ENCODE data around the gene PRDM16. TPM values are rescaled to one million over a fixed set of nuclear protein-coding genes. Genes with fewer than 3 reads are reported as not detected.

The PRDM16 gene
- polyA plus RNA-seq, 1 of the 3 experiments (the other 2 are of a cell fraction), result not detected

DNA sequence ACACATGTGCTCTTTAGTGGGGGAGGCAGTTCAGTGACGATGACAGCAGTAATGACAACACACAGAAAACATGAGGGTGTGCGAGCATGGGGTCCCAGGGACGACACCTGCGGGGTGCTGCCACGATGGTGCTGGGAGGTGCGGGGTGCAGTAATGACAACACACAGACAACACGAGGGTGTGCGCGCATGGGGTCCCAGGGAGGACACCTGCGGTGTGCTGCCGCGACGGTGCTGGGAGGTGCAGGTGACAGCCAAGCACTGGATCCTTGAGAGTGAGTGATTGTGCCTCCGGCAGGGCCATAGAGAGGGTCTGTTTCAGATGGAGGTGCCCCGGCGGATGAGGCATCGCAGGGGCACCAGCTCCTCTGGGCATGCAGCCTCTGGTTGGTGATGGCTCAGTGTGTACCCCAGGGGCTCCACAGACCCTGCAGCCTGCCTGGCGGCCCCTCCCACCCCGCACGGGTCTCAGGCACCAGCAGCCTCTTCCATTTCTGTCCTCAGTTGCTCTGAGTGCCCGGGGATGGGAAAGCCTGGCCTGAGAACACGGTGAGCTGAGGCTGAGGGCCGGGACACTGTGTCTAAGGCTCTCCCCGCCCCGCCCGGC is 193.8 kb downstream of the PRDM16 start (continued):
- TF ChIP-seq, protein P1, sequence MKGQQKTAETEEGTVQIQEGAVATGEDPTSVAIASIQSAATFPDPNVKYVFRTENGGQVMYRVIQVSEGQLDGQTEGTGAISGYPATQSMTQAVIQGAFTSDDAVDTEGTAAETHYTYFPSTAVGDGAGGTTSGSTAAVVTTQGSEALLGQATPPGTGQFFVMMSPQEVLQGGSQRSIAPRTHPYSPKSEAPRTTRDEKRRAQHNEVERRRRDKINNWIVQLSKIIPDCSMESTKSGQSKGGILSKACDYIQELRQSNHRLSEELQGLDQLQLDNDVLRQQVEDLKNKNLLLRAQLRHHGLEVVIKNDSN (IDR thresholded peaks at IDR 0.05; ENCODE audit: borderline replicate concordance, low read depth), result no peak
- TF ChIP-seq SMC3 (IDR thresholded peaks at IDR 0.05; ENCODE audit: low read depth, low read length) (no peak), TCF12 (IDR thresholded peaks at IDR 0.05) (no peak), EP300 (IDR thresholded peaks at IDR 0.05; ENCODE audit: borderline replicate concordance in 1 of 2, low read depth in 1 of 2, low read length in 1 of 2) (no peak)

GRCh38 chr1:3263790-3264189 is 194.8 kb downstream of the PRDM16 start:
- ChIA-PET CTCF (no interaction called here), POLR2A (no interaction called here)
- Histone ChIP-seq H3F3A (replicated peaks; ENCODE audit: insufficient read depth) (no peaks in the 10 kb centered on the region), H3K27ac (ENCODE audit: low read depth in 2 of 2, low read length in 1 of 2) (no peak overlapping the region), H3K9me2 (no peaks in the 10 kb centered on the region), H3K9ac (no peak overlapping the region), H3K36me3 (replicated peaks in 1 of 2; ENCODE audit: control insufficient read depth in 1 of 2, insufficient read depth in 2 of 2, low read length in 1 of 2) (no peaks in the 10 kb centered on the region), H3K27me3 (ENCODE audit: insufficient read depth) (peaks cover 19% of the 10 kb centered on the region; the same call in 1 of the 2 replicates), H3K4me1 (ENCODE audit: control insufficient read depth in 1 of 2, insufficient read depth in 2 of 2, low read depth in 1 of 2, low read length in 1 of 2) (no peaks in the 10 kb centered on the region), H3K79me2 (ENCODE audit: insufficient read depth) (no peaks in the 10 kb centered on the region), H3K4me3 (ENCODE audit: low read depth in 2 of 2, low read length in 1 of 2) (no peak overlapping the region), H3K9me3 (no peaks in the 10 kb centered on the region), H2AFZ (ENCODE audit: low read depth) (no peak overlapping the region), H3K4me2 (no peak overlapping the region), H4K20me1 (ENCODE audit: insufficient read depth) (no peaks in the 10 kb centered on the region)
- TF ChIP-seq RCOR1 (IDR thresholded peaks at IDR 0.05; ENCODE audit: low read length) (no peak), FOSL2 (IDR thresholded peaks at IDR 0.05; ENCODE audit: borderline replicate concordance, low read depth) (no peak), ELF1 (IDR thresholded peaks at IDR 0.05) (no peak), EZH2phosphoT487 (IDR thresholded peaks at IDR 0.05; ENCODE audit: borderline replicate concordance, low read depth) (no peak), POLR2AphosphoS5 (IDR thresholded peaks at IDR 0.05; ENCODE audit: low read depth, low read length) (no peak), NRF1 (IDR thresholded peaks at IDR 0.05; ENCODE audit: low read depth, low read length) (no peak), MEF2A (IDR thresholded peaks at IDR 0.05; ENCODE audit: borderline replicate concordance, low read depth) (no peak), JUND (IDR thresholded peaks at IDR 0.05) (no peak), FOXJ3 (CRISPR knock-in tag; IDR thresholded peaks at IDR 0.05) (no peak), MAX (IDR thresholded peaks at IDR 0.05; ENCODE audit: low read depth) (no peak)
- TF ChIP-seq, protein P2, sequence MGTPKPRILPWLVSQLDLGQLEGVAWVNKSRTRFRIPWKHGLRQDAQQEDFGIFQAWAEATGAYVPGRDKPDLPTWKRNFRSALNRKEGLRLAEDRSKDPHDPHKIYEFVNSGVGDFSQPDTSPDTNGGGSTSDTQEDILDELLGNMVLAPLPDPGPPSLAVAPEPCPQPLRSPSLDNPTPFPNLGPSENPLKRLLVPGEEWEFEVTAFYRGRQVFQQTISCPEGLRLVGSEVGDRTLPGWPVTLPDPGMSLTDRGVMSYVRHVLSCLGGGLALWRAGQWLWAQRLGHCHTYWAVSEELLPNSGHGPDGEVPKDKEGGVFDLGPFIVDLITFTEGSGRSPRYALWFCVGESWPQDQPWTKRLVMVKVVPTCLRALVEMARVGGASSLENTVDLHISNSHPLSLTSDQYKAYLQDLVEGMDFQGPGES (IDR thresholded peaks at IDR 0.05; ENCODE audit: low read depth, low read length), result no peak
- no peak for DNase-seq
- 9% methylated on average over 3 of the region's 10 CpGs for WGBS (ENCODE audit: low lambda C conversion rate)

DNA sequence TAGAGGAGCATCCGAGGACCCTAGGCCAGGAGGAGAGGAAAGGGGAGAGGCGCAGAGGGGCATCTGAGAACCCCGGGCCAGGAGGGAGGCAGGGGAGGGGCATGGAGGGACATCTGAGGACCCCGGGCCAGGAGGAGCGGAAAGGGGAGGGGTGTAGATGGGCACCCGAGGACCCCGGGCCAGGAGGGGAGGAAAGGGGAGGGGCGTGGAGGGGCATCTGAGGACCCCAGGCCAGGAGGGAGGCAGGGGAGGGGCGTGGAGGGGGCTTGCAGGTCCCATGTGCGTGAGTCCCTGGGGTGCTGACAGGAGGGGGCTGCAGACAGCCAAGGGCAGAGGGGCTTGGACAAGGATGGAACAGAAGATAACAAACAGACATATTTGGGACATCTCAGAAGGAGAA is 195.5 kb downstream of the PRDM16 start:
- ChIA-PET POLR2A (no interaction called here), CTCF (no interaction called here)
- H3K4me3 ChIP-seq (ENCODE audit: low read depth in 2 of 2, low read length in 1 of 2), result no peak overlapping the region
- WGBS (ENCODE audit: low lambda C conversion rate), result 13% methylated on average over 9 of the region's 10 CpGs
- no peaks in the 10 kb centered on the region for H3F3A ChIP-seq (replicated peaks; ENCODE audit: insufficient read depth)
- no peaks in the 10 kb centered on the region for H3K79me2 ChIP-seq (ENCODE audit: insufficient read depth)
- H3K4me2 ChIP-seq, result no peak overlapping the region
- no peak overlapping the region for H2AFZ ChIP-seq (ENCODE audit: low read depth)
- H4K20me1 ChIP-seq (ENCODE audit: insufficient read depth), result no peaks in the 10 kb centered on the region
- no peak overlapping the region for H3K27ac ChIP-seq (ENCODE audit: low read depth in 2 of 2, low read length in 1 of 2)
- no peaks in the 10 kb centered on the region for H3K9me2 ChIP-seq
- peaks cover 19% of the 10 kb centered on the region; the same call in 1 of the 2 replicates for H3K27me3 ChIP-seq (ENCODE audit: insufficient read depth)
- DNase-seq, result no peak
- H3K9ac ChIP-seq, result no peak overlapping the region
- H3K4me1 ChIP-seq (ENCODE audit: control insufficient read depth in 1 of 2, insufficient read depth in 2 of 2, low read depth in 1 of 2, low read length in 1 of 2), result no peaks in the 10 kb centered on the region
- H3K9me3 ChIP-seq, result no peaks in the 10 kb centered on the region
- no peaks in the 10 kb centered on the region for H3K36me3 ChIP-seq (replicated peaks in 1 of 2; ENCODE audit: control insufficient read depth in 1 of 2, insufficient read depth in 2 of 2, low read length in 1 of 2)
- no peak for TF ChIP-seq SMC3 (IDR thresholded peaks at IDR 0.05; ENCODE audit: low read depth, low read length)
- no peak for TF ChIP-seq MAX (IDR thresholded peaks at IDR 0.05; ENCODE audit: low read depth)
- no peak for TF ChIP-seq TAF1 (IDR thresholded peaks at IDR 0.05; ENCODE audit: borderline replicate concordance, low read depth, low read length)
- TF ChIP-seq FOXM1 (IDR thresholded peaks at IDR 0.05; ENCODE audit: low read depth), result no peak
- TF ChIP-seq CHD2 (IDR thresholded peaks at IDR 0.05; ENCODE audit: low read length, partially characterized antibody), result no peak
- no peak for TF ChIP-seq EP300 (IDR thresholded peaks at IDR 0.05; ENCODE audit: borderline replicate concordance in 1 of 2, low read depth in 1 of 2, low read length in 1 of 2)
- no peak for TF ChIP-seq JUND (IDR thresholded peaks at IDR 0.05)
- no peak for TF ChIP-seq MEF2A (IDR thresholded peaks at IDR 0.05; ENCODE audit: borderline replicate concordance, low read depth)
- TF ChIP-seq ELF1 (IDR thresholded peaks at IDR 0.05), result no peak
- TF ChIP-seq EZH2phosphoT487 (IDR thresholded peaks at IDR 0.05; ENCODE audit: borderline replicate concordance, low read depth), result no peak
- TF ChIP-seq RXRA (IDR thresholded peaks at IDR 0.05; ENCODE audit: borderline replicate concordance, low read depth), result no peak
- TF ChIP-seq, protein P3, sequence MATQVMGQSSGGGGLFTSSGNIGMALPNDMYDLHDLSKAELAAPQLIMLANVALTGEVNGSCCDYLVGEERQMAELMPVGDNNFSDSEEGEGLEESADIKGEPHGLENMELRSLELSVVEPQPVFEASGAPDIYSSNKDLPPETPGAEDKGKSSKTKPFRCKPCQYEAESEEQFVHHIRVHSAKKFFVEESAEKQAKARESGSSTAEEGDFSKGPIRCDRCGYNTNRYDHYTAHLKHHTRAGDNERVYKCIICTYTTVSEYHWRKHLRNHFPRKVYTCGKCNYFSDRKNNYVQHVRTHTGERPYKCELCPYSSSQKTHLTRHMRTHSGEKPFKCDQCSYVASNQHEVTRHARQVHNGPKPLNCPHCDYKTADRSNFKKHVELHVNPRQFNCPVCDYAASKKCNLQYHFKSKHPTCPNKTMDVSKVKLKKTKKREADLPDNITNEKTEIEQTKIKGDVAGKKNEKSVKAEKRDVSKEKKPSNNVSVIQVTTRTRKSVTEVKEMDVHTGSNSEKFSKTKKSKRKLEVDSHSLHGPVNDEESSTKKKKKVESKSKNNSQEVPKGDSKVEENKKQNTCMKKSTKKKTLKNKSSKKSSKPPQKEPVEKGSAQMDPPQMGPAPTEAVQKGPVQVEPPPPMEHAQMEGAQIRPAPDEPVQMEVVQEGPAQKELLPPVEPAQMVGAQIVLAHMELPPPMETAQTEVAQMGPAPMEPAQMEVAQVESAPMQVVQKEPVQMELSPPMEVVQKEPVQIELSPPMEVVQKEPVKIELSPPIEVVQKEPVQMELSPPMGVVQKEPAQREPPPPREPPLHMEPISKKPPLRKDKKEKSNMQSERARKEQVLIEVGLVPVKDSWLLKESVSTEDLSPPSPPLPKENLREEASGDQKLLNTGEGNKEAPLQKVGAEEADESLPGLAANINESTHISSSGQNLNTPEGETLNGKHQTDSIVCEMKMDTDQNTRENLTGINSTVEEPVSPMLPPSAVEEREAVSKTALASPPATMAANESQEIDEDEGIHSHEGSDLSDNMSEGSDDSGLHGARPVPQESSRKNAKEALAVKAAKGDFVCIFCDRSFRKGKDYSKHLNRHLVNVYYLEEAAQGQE (IDR thresholded peaks at IDR 0.05; ENCODE audit: low read depth, low read length), result no peak

All from SK-N-SH (cell line).